GM18508 (cell line): Measurements from ENCODE around the gene MAMDC2.
"Not testable (repeated sequence)": the region's sequence is repeated elsewhere in the genome, so short reads cannot be mapped to it uniquely, and the experiment has no call there.

Source experiments
- ATAC-seq: cut with Tn5 transposase; IDR thresholded peaks from one replicate; pipeline ENCODE4 v1.9.1; 2021; ENCODE audit warnings: moderate number of reproducible peaks; ENCODE audit not compliant: insufficient read depth, unreplicated experiment

Gene MAMDC2

DNA sequence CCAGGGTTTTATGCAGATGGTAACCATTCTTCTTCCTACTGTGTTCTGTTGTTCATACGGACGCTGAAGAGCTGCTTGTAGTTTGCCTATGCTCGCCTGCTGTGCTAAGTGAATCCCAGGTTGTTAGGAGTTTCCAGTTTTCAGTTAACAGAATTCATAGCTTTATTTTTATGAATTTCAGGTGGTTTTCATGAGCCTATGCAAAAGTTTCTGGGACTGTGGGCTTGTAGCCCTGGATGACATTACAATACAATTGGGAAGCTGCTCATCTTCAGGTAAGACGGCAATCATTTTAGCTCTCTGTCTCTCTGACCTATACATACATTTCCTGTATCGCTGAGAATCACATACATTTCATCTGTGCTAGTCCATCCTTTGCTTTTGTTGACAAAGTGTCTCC is 124.9 kb downstream of the MAMDC2 start:
- no peak for ATAC-seq

DNA sequence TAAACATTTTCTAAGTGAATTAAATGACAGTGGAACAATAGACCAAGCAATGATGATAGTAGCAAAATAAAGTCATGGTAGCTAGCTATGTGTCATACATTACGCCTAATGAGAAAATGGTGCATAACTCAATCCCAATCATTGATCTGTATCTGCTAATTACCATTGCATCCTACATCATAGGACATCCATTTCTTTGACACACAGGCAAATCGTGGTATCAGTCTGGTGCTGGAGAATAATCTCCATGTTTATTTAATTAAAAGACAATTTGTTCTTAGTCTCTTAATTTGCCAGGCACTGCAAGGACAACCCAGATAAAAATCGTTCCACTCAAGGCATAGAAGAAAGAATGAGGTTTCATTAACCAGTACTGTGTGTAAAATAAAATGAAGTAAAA is 125.6 kb downstream of the MAMDC2 start:
- no peak for ATAC-seq

DNA sequence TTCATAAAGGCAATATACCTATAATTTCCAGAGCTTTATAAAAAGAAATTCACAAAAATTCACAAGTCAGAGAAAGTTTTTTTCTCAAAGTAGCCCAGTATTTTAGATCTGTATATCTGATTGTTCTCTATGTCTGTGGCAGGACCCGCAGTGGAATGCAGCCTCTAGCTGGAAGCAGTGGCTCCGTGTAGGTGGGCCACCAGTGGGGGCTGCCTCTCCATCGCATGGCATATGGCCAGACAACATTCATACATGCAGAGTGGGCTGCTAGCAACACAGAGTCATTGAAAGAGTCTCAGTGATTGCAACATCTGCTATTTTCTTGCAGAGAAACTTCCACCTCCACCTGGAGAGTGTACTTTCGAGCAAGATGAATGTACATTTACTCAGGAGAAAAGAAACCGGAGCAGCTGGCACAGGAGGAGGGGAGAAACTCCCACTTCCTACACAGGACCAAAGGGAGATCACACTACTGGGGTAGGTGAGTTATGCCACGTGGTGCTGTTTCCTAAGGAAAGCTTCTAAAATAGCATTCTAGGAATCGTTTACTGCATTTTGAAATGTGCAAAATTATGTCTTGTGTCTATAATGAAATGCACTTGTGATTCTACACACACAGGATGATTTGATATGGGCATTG is 126.6 kb downstream of the MAMDC2 start:
- no peak for ATAC-seq

DNA sequence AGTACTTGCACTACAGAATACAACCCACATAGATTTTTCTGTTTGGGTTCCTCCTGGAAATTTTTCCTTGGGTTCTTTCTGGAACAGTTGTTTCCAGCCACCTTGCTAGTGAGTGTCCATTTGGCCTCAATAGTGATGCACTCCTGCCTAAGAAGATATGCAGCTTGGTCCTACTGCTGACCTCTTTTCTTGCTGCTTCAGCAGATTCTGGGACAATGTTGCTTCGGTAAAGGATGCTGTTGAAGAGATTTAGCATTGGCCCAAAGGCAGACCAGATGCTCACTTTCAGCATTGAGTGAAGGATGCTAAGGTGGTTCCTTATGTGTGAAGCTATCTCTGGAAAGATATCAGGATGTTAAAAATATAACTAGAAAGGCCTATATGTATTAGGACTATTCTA is 128.9 kb downstream of the MAMDC2 start:
- ATAC-seq, result no peak

DNA sequence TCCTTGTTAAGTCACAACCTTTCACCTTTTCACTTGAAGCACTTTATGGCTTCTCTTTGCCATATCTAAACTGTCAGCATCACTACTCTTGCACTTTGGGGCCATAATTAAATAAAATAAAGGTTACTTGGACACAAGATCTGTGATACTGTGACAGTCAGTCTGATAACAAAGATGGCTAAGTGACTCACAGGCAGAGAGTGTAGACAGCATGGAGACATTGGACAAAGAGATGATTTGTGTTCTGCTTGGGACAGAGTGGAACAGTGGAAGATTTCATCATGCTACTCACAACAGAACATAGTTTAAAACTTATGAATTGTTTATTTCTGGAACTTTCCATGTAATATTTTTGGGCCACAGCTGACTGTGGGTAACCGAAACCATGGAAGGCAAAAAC is 133.5 kb downstream of the MAMDC2 start:
- no peak for ATAC-seq

DNA sequence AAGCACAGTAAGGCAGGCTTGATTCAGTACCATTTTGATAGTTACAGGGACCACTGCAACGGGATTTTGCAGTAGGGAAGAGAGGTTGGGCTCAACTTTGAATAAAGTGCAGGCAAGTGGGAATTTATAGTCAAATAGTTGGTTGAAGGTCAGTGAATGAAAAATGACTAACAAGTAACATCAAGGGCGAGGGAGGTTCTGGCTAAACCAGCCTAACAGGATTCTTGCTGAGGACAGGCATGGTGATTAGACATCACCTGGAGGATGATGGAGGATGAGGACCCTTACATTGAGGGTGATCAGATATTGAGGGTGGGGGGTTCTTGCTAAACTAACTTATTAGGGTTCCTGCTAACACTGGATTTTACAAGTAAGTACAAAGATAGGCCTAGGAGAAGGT is 149.1 kb downstream of the MAMDC2 start:
- no peak for ATAC-seq

DNA sequence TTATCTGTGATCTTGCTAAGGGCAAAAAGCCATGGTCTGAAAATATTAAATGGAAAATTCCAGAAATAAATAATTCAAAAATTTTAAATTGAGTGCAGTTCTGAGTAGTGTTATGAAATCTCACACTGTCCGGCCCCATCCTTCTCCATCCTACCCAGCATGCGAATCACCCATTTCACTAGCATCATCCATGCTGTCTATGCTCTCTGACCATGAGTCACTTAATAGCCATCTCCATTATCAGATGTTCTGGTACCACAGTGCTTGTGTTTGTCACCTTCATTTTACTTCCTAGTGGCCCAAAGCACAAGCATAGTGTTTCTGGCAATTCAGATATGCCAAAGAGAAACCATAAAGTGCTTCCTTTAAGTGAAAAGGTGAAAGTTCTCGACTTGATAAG is 151.8 kb downstream of the MAMDC2 start:
- ATAC-seq, result no peak

DNA sequence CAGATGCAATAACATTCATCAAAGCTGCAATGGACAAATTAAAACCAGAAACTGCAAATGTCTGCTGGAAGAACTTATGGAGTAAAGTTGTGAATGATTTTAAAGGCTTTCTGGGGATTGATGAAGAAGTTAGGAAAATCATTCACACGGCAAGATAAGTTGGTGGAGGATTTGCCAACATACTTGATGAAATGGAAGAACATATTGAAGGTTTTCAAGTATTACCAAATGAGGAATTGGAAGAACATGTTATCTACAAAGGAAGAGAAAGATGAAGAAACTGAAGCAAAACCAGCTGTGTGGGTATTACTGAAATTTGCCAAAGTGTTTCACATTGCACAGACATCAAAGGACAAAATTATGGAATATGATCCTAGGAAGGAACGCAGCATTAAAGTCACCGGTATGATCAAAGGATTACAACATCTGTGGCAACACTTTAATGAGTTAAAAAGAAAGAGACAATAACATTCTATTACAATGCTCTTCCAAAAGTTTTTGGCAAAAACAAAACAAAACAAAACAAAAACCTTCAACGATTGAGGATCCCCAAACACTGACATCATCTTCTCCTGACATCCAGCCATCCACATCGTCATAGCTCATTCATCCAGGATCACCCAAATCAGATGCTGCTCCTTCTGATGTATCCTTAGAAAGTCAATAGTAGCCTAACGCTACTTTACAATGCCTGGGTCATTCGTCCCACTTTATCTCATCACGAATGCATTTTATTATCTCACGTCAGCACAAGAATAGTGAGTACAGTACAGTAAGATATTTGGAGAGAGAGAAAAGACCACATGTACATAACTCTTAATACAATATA is 153.8 kb downstream of the MAMDC2 start:
- ATAC-seq, result no peak

DNA sequence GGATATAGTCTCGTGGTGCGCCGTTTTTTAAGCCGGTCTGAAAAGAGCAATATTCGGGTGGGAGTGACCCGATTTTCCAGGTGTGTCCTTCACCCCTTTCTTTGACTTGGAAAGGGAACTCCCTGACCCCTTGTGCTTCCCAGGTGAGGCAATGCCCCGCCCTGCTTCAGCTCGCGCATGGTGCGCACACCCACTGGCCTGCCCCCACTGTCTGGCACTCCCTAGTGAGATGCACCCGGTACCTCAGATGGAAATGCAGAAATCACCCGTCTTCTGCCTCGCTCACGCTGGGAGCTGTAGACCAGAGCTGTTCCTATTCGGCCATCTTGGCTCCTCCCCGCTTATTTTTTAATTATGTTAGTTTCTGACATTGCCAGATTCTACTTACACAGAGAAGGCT is 161.1 kb downstream of the MAMDC2 start:
- not testable (repeated sequence) for ATAC-seq

DNA sequence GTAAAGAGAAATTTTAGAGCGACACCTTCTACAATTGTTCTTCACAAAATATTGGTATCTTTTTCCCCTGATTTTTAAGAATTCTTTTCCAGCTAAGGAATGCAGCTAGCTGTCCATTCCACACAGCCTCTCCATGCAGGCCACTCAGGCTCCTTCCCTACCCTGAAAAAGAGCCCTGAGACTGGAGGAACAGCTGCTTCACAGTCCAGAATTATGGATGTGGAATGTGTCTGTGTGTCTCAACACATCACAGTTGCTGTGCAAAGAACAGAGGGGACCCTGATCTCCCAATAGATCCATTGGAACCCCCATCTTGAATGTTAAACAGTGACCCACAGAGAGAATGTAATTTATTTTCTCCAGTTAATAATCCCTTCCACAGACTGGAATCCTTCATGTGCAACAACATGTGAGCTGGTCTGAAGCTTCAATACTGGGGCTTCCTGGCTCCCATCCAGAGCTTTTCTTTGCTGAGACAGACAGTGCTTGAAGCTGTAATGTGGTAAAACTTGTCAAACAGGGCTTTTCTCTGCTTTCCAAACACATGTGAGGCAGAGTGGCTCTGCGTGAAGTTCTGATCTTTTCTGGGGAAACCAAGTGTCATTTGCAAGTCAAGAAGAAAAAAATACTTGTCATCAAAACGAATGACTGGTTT is 161.8 kb downstream of the MAMDC2 start:
- ATAC-seq, result no peak

DNA sequence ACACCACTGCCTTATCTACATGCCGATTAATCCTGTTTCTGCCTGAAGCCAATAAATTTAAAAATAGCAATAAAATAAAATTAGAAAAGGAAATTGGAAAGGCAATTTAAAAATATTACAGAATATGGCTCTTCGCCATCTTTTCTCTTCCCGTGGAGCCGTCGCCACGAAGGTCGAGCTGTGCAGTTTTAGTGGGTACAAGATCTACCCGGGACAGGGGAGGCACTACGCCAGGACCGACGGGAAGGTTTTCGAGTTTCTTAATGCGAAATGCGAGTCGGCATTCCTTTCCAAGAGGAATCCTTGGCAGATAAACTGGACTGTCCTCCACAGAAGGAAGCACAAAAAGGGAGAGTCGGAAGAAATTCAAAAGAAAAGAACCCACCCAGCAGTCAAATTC is 173.4 kb downstream of the MAMDC2 start:
- ATAC-seq, result no peak

DNA sequence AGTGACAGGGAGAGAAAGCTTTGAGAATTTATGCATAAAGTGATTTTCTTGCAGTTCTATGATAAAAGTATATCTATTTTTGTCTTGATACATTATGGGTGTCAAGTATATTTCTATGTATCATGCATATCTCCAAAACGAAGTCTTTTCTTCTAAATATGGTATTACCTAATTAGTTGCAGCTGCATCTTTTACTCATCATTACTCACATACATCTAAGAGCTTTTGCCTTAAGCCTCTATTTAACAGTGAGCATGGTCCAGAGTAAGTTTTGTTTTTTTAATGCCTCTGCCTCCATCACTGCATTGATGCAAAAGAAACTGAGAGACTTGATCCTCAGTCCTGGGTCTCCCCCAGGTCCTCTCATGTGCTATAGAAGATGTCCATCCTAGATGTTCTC is 175.1 kb downstream of the MAMDC2 start:
- no peak for ATAC-seq

DNA sequence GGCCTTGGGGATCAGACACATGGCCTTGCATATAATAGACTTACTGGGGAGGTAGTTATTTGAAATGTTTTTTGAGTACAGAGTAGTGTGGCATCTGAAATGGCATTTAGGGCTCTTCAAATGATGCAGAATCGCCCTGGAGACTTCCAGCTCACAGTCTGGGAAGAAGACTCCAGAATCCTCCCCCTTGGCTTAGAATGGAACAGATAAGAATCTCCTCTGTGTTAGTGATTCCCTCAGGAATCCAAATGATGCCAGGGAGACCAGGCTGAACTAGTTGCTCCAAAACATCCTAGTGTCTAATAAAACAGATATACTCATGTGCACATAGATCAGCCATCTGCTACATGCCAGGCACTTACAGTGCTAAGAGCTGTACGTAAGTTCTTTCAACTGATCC is 176.6 kb downstream of the MAMDC2 start:
- ATAC-seq, result no peak

DNA sequence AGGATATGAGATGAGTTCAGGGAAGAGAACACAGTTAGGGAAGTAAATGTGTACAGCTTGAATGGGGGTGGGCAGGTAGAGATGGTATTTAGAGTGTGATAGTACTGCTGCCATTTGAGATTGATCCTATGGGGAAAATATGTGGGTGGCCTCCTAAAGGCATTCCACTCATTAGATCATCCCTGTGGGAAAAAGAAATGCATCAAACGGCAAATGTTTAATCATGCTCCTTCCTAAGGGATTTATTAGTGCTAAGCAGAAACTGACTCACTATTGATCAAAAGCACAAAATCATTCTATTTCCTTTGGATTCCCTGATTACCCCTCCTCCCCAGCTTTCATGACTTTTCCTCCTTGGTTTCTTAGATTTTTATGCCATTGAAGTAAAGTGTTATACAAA is 178.7 kb downstream of the MAMDC2 start:
- no peak for ATAC-seq

DNA sequence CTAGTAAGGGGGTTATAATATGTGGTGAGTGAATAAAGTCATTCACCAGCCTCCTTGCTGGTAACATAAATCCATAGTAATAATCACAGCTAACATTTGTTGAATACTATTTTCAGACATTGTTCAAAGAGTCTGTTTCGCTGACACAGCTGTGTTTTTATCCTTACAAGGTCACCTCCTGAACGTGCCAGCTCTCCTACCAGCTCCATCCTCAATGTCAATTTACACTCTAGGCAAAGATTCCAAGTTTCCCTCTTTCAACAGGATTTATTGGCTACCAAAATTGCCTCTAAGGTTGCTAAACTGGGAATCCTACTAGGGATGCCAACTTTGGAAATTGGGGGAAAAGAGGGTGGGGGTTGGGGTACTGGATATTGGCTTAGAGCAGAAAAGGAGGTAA is 184.5 kb downstream of the MAMDC2 start:
- ATAC-seq, result no peak

DNA sequence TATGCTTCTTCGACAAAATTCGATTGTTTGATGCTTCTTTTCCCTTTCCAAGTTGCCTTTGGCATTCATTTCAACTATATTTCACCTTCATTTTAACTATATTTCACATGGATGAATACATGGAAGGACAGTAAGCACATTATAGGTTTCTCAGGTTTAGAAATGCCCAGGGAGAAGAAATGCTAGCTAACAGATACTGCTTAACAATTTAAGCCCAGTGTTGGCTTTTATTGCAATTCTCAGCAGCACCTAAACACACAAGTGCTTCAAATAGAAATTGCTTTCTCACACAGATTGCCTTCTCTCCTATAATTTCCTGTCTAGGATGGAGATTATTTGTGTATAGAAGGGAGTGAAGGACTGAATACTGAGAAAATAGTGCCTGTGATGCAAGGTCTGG is 185.0 kb downstream of the MAMDC2 start:
- ATAC-seq, result no peak

DNA sequence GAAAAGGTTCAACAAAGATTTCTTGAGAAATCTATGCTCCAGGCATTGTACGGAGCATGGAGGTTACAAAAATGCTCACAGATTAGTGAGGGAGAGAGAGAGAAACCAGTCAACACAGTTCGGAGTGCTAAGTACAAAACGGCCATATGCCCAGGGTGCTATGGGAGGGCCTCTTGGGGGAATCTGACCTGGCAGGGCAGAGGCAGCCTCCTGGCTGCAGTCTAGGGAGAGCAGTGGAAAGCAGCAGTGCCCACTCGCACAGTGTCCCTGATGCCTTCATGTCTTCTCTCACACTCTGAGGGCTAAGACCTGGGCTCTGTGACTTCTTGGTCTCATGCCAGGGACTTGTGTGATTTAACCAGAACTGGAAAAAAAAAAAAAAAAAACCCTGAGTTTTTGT is 185.4 kb downstream of the MAMDC2 start:
- no peak for ATAC-seq

DNA sequence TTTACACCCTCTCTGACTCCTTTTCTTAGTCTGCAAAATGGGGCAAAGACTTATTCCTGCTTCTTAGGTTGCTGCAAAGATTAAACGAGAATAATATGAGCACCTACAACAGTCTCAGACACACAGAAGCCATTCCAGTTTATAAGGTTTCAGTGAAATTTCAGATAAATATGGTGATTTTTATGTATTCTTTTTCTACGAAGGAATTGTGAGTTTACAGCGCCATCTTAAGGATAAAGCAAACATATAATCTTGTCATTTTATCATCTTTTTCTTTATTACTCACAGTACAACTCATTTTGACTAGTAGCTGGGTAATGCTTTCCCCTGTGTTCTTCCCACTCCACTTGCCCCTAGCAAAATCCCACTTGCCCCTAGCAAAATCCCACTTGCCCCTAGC is 185.9 kb downstream of the MAMDC2 start:
- no peak for ATAC-seq

DNA sequence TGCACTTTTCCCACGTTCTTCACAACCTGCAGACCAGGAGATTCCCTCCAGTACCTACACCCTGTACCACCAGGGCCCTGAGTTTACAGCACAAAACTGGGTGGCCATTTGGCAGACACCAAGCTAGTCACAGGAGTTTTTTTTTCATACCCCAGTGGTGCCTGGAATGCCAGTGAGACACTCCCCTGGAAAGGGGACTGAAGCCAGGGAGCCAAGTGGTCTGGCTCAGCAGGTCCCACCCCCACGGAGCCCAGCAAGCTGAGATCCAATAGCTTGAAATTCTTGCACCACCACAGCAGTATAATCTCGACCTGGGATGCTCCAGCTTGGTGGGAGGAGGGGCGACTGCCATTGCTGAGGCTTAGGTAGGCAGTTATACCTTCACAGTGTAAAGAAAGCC is 188.8 kb downstream of the MAMDC2 start:
- no peak for ATAC-seq

DNA sequence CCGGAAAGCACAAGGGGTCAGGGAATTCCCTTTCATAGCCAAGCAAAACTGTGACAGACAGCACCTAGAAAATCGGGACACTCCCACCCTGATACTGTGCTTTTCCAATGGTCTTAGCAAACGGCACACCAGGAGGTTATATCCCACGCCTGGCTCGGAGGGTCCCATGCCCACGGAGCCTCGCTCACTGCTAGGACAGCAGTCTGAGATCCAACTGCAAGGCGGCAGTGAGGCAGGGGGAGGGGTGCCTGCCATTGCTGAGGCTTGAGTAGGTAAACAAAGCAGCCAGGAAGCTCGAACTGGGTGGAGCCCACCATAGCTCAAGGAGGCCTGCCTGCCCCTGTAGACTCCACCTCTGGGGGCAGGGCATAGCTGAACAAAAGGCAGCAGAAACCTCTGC is 190.6 kb downstream of the MAMDC2 start:
- ATAC-seq, result not testable (repeated sequence)

DNA sequence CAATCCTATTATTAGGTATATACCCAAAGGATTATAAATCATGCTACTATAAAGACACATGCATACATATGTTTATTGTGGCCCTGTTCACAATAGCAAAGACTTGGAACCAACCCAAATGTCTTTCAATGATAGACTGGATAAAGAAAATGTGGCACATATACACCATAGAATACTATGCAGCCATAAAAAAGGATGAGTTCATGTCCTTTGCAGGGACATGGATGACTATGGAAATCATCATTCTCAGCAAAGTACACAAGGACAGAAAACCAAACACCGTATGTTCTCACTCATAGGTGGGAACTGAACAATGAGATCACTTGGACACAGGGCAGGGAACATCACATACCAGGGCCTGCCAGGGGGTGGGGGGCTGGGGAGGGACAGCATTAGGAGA is 202.3 kb downstream of the MAMDC2 start:
- not testable (repeated sequence) for ATAC-seq

DNA sequence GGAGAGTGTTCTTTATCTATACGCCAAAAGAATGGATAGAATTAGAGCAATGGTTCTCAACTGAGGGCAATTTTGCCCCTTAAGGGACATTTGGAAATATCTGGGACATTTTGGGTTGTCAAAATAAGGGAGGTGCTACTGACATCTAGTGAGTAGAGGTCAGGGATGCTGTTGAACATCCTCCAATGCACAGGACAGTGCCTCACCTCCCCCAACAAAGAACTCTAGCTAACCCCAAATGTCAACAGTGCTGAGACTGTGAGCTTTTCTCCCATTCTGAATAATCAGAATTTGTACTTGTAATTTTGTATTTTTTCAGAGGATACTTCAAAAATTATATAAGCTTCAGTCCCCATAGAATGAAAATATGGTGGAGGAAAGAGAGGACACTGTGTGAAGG is 206.6 kb downstream of the MAMDC2 start:
- no peak for ATAC-seq
